Measurements from ENCODE around the gene P2RX5. TPM values are rescaled to one million over a fixed set of nuclear protein-coding genes. Genes with fewer than 3 reads are reported as not detected.

The P2RX5 gene
- total and polyA plus RNA-seq, 11 donors, result 5.4 to 108 (median 14.3) TPM

DNA sequence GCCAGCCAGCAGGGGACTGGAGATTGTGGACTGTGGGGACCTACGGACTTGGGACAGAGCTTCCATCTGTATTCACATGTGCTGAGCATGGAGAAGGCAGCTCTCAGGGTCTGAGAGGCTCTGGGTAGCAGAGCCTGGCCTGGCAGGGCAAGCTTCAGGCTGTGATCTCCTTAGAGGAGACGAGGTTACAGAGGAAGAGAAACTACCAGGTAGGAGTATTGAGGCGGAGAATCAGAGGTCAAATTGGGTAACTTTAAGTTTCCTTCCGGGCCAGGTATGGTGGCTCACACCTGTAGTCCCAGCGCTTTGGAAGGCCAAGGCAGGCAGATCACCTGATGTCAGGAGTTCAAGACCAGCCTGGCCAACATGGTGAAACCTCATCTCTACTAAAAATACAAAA, 50.6 kb downstream of the P2RX5 start:
- DNase-seq (peak in 1 of 5 donors; percentile 4), ATAC-seq (no peak)
- H3K4me1 ChIP-seq, result peaks cover 0 to 17% (median 8%) of the 10 kb centered on the region in 12 donors
- no peaks in the 10 kb centered on the region for H3K27me3 ChIP-seq
- no peak overlapping the region for H3K4me3 ChIP-seq
- intact Hi-C loops (cut with DNase I), result loop anchor here in 5 of 10 donors (5.0 to 10.0 kb wide), 3 partner anchors 111 to 601 kb away; no protein-coding TSS in a partner anchor
- no peak for TF ChIP-seq POLR2A (IDR thresholded peaks at IDR 0.05)
- TF ChIP-seq, protein P1, sequence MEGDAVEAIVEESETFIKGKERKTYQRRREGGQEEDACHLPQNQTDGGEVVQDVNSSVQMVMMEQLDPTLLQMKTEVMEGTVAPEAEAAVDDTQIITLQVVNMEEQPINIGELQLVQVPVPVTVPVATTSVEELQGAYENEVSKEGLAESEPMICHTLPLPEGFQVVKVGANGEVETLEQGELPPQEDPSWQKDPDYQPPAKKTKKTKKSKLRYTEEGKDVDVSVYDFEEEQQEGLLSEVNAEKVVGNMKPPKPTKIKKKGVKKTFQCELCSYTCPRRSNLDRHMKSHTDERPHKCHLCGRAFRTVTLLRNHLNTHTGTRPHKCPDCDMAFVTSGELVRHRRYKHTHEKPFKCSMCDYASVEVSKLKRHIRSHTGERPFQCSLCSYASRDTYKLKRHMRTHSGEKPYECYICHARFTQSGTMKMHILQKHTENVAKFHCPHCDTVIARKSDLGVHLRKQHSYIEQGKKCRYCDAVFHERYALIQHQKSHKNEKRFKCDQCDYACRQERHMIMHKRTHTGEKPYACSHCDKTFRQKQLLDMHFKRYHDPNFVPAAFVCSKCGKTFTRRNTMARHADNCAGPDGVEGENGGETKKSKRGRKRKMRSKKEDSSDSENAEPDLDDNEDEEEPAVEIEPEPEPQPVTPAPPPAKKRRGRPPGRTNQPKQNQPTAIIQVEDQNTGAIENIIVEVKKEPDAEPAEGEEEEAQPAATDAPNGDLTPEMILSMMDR (IDR thresholded peaks at IDR 0.05), result no peak
- peaks cover 0 to 72% (median 43%) of the 10 kb centered on the region in 9 donors for H3K36me3 ChIP-seq
- H3K27ac ChIP-seq, result no peak overlapping the region
- WGBS, 4 donors, result 57 to 100% (median 83%) methylated on average over 4 to 5 of the region's 5 CpGs
- no peaks in the 10 kb centered on the region for H3K9me3 ChIP-seq

DNA sequence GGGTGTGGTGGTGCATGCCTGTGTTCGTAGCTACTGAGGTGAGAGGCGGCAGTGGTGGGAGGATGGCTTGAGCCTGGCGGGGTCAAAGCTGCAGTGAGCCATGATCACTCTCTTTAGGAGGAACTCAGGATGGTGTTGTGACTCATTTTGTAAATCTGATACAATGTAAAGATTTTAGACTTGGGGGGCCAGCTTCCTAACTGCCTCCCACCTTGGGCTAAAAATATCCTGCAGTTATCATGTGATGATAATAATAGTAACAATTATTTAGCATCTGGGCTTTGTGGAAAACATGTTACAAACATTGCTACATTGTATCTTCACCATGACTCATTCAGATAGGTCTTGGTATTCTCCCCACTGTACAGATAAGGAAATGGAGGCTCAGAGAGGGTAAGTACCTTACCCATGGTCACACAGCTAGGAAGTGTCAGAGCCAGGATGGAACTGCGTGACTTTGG, 52.0 kb downstream of the P2RX5 start:
- no peak for ATAC-seq
- DNase-seq, result peak in 1 of 5 donors; percentile 21
- no peak for TF ChIP-seq POLR2A (IDR thresholded peaks at IDR 0.05)
- TF ChIP-seq, protein P1 (IDR thresholded peaks at IDR 0.05), result no peak
- Histone ChIP-seq H3K36me3 (peaks cover 0 to 61% (median 32%) of the 10 kb centered on the region in 9 donors), H3K9me3 (no peaks in the 10 kb centered on the region), H3K27me3 (no peaks in the 10 kb centered on the region), H3K27ac (no peak overlapping the region), H3K4me1 (peaks cover 0 to 25% (median 15%) of the 10 kb centered on the region in 12 donors), H3K4me3 (no peak overlapping the region)
- 90 to 95% (median 92%) methylated on average over 4 of the region's 4 CpGs for whole genome bisulfite sequencing, 4 donors
- intact Hi-C loops (cut with DNase I), result loop anchor here in 1 of 10 donors (10.0 kb wide), 2 partner anchors 109 to 599 kb away; no protein-coding TSS in a partner anchor

DNA sequence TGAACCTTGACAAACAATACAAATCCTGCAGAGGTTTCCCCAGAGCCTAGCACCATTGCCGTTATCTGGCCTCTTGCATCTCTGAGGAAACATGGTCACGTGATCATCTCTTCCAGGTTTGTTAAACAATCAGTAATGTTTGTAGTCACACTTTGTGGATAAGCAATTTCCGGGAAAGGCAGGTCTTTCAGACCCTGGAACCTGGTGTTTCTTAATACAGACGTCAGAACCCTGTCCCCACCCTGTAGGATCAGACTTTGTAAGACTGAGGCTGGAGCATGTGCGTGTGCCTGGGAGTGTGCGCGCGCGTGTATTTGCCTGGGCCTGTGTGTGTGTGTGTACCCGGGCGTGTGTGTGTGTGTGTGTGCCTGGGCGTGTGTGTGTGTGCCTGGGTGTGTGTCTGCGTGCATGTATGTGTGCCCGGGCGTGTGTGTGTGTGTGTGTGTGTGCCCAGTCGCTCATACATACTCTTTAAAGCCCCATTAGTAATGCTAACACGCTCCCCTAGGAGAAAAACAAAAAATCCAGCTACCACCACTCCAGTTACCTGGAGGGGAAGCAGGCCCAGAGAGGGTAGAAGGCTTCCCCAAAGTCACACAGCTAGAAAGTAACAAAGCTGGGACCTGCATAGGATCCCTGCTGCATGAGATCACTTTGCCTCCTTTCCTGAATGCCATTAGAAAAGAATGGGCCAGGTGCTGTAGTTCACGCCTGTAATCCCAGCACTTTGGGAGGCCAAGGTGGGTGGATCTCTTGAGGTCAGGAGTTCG, 54.1 kb downstream of the P2RX5 start:
- peaks cover 0 to 33% (median 22%) of the 10 kb centered on the region in 12 donors for H3K4me1 ChIP-seq
- peaks cover 0 to 53% (median 15%) of the 10 kb centered on the region in 9 donors for H3K36me3 ChIP-seq
- 78 to 81% (median 79%) methylated on average over 18 to 19 of the region's 19 CpGs for WGBS, 4 donors
- H3K4me3 ChIP-seq, result no peak overlapping the region
- intact Hi-C loops (cut with DNase I), result loop anchor here in 1 of 10 donors (10.0 kb wide), 2 partner anchors 107 to 597 kb away; no protein-coding TSS in a partner anchor
- H3K27me3 ChIP-seq, result no peaks in the 10 kb centered on the region
- TF ChIP-seq, protein P1 (IDR thresholded peaks at IDR 0.05), result no peak
- ATAC-seq (peak in 2 of 4 donors; percentile 17 to 42), DNase-seq (peak in 1 of 5 donors; percentile 4)
- peak overlapping the region in 4 of 12 donors; percentile 16 to 55 (median 40) for H3K27ac ChIP-seq
- H3K9me3 ChIP-seq, result no peaks in the 10 kb centered on the region

DNA sequence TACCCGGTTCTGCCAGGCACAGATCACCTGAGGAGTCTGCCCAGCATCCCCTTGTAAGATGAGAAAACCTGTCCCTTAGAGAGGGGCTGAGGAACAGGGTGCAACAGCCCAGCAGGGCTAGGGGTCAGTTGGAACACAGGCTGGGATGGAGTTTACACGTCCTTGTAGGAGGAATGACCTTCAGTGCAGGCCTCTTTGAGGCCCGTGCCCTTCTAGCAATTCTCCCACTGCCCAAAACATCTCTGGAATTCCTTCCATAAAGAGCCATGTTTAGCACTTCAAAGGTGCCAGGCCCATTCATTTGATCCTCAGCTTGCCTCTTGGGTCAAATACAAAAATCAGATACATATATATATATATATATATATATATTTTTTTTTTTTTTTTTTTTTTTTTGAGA, 54.9 kb downstream of the P2RX5 start:
- H3K9me3 ChIP-seq, result no peaks in the 10 kb centered on the region
- no peak for ATAC-seq
- peaks cover 0 to 35% (median 23%) of the 10 kb centered on the region in 12 donors for H3K4me1 ChIP-seq
- DNase-seq, result peak in 1 of 5 donors; percentile 19
- H3K36me3 ChIP-seq, result peaks cover 0 to 48% (median 15%) of the 10 kb centered on the region in 9 donors
- H3K4me3 ChIP-seq, result no peak overlapping the region
- no peaks in the 10 kb centered on the region for H3K27me3 ChIP-seq
- WGBS, 4 donors, result 42 to 54% (median 48%) methylated on average over 3 of the region's 3 CpGs
- intact Hi-C loops (cut with DNase I), result loop anchor here in 1 of 10 donors (10.0 kb wide), 2 partner anchors 106 to 596 kb away; no protein-coding TSS in a partner anchor
- TF ChIP-seq, protein P1 (IDR thresholded peaks at IDR 0.05), result no peak
- no peak for TF ChIP-seq POLR2A (IDR thresholded peaks at IDR 0.05)
- peak overlapping the region in 9 of 12 donors; percentile 7 to 82 (median 55) for H3K27ac ChIP-seq

Data from heart left ventricle (tissue), 16 donors.